Stimulated activated CD8-positive, alpha-beta memory T cell treated with anti-CD3 and anti-CD28 coated beads, Interleukin-4, amount 100 ng/mL, for 24 hours (primary cell): Measurements from ENCODE around the gene ASCL2.

Experiments used
- DNase-seq: peaks from one replicate; pipeline ENCODE4 v3.0.0-alpha.2; 2020; ENCODE audit warnings: low read depth

Gene ASCL2

GRCh38 chr11:2233693-2234455 is 36.5 kb downstream of the ASCL2 start:
- no peak for DNase-seq

GRCh38 chr11:2229713-2230297 is 40.6 kb downstream of the ASCL2 start:
- no peak for DNase-seq

GRCh38 chr11:2224254-2224653 is 46.1 kb downstream of the ASCL2 start:
- no peak for DNase-seq

- no peak for DNase-seq
Observed at GRCh38 chr11:2223153-2223794, 47.1 kb downstream of the ASCL2 start.

GRCh38 chr11:2222451-2222850 is 47.9 kb downstream of the ASCL2 start:
- no peak for DNase-seq

GRCh38 chr11:2221591-2221990 is 48.8 kb downstream of the ASCL2 start:
- DNase-seq = no peak

GRCh38 chr11:2221024-2221423 is 49.4 kb downstream of the ASCL2 start:
- DNase-seq = no peak

- no peak for DNase-seq
Observed at GRCh38 chr11:2220173-2220771, 50.1 kb downstream of the ASCL2 start.

GRCh38 chr11:2219318-2220017 is 50.9 kb downstream of the ASCL2 start:
- DNase-seq = no peak
